HG03039 (cell line): ENCODE data around the gene UTY.
"Not testable (repeated sequence)": the region's sequence is repeated elsewhere in the genome, so short reads cannot be mapped to it uniquely, and the experiment has no call there.

Source experiments
- ATAC-seq: cut with Tn5 transposase; IDR thresholded peaks from one replicate; pipeline ENCODE4 v1.9.1; 2021; ENCODE audit warnings: mild to moderate bottlenecking, moderate library complexity; ENCODE audit not compliant: unreplicated experiment

Gene UTY

GRCh38 chrY:13312966-13313365 is 166.9 kb downstream of the UTY start:
- no peak for ATAC-seq

GRCh38 chrY:13307959-13308358 is 171.9 kb downstream of the UTY start:
- ATAC-seq, result no peak

DNA sequence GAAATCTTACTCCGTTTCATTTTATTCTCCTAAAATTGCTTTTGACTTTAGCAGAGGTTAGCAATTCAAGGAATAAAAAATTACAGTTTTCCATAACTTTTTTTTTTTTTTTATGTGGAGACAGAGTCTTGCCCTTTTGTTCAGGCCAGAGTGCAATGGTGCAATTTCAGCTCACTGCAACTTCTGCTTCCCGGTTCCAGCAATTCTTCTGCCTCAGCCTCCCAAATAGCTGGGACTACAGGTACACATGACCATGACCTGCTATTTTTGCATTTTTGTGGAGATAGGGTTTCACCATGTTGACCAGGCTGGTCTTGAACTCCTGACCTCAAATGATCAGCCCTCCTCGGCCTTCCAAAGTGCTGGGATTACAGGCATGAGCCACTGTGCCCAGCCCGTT is 179.0 kb downstream of the UTY start:
- ATAC-seq, result no peak

GRCh38 chrY:13299411-13299810 is 180.4 kb downstream of the UTY start:
- ATAC-seq, result no peak

- no peak for ATAC-seq
Observed at GRCh38 chrY:13296176-13296890, 183.5 kb downstream of the UTY start.

DNA sequence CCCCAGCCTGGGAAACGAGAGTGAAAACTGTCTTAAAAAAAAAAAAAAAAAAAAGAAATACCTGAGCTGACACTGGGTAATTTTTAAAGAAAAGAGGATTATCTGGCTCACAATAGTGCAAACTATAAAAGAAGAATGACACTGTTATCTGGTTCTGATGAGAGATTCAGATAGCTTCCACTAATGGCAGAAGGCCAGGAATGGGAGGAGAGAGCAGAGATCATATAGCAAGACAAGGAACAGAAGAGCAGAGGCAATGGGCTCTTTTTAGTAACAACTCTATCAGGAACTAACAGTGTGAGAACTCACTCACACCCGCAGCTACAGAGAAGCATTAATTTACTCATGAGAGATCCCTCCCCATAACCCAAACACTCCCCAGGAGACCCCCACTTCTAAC is 184.8 kb downstream of the UTY start:
- no peak for ATAC-seq

DNA sequence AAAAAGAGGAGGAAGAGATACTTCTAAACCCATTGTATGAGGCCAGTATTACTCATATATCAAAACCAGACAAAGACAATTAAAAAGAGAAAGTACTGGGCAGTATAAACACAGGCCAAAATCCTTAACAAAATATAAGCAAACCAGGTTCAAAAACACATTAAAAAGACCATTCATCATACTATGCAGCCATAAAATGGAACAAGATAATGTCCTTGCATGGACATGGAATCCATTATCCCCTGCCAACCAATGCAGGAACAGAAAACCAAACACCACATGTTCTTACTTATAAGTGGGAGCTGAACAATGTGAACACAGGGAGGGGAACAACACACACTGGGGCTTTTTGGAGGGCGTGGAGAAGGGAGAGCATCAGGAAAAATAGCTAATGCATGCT is 188.6 kb downstream of the UTY start:
- ATAC-seq, result no peak

DNA sequence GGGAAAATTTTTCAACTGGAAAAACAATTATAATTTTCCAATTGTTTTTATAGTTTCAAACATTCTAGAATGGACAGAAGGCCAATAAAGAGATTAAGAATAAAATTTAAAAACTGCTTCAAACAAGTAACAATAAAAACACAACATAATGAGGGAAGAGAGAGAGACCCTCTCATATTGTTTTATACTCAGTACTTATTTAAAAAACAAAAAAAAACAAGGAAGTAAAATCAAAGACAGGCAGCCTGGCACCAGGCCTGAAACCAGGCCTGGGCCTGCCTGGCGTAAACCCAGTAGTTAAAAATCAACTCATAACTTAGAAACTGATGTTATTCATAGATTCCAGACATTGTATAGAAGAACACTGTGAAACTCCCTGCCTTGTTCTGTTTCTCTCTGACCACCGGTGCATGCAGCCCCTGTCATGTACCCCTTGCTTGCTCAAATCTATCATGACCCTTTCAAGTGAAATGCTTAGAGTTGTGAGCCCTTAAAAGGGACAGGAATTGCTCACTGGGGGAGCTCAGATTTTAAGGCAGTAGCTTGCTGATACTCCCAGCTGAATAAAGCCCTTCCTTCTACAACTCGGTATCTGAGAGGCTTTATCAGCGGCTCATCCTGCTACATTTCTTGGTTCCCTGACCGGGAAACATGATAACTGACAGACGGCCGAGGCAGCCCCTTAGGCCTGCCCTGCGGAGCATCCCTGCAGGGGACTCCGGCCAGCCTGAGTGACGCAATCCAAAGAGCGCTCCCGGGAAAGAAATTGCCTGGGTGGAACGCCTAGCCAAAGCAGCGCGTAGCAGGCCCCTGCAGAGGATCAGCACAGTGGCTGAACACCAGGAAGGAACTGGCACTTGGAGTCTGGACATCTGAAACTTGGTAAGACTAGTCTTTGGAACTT is 197.4 kb downstream of the UTY start:
- not testable (repeated sequence) for ATAC-seq

- ATAC-seq, result no peak
Observed at GRCh38 chrY:13279561-13279960, 200.3 kb downstream of the UTY start.

DNA sequence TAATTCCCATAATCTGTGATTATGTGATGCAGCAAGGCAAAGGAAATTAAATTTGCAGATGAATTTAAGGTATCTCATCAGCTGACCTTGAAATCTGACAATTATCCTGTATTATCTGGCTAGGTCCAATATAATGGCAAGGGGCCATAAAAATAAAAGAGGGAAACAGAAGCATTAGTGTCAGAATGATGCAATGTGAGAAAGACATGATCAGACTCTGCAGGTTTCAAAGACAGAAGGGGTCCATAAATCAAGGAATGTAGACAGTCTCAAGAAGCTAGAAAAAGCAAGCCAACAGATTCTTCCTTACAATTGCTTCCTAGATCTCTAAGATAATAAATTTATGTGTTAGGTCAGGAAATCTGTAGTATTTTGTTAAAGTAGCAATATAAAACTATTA is 208.1 kb downstream of the UTY start:
- no peak for ATAC-seq

DNA sequence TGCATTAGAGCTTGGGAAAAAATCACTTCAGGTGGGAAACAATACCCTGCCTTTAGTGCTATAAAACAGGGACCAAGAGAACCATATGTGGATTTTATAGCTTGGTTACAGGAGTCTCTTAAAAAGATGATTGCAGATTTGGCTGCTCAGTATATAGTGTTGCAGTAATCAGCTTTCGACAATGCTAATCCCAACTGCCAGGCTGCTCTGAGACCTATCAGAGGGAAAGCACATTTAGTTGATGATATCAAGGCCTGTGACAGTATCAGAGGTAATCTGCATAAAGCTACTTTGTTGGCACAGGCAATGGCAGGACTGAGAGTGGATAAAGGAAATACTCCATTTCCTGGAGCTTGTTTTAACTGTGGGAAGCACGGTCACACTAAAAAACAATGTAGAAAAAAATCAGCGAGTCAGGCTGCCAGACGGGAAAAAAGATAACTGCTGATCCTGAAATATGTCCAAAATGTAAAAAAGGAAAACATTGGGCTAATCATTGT is 225.8 kb downstream of the UTY start:
- ATAC-seq, result not testable (repeated sequence)

- ATAC-seq, result no peak
Observed at GRCh38 chrY:13250421-13250820, 229.4 kb downstream of the UTY start.

DNA sequence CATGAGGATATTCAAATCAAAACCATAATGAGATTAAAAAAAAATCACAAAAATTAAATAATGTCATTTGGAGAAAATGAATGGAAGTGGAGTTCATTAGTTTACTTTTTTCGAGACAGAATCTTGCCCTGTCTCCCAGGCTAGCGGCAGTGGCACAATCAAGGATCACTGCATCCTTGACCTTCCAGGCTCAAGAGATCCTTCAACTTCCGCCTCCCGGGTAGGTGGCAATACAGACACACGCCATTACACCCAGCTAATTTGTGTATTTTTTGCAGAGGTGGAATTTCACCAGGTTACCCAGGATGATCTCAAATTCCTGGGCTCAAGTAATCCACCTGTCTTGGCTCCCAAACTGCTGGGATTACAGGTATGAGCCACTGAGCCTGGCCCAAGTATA is 236.1 kb downstream of the UTY start:
- no peak for ATAC-seq

GRCh38 chrY:13233901-13234300 is 245.9 kb downstream of the UTY start:
- ATAC-seq, result no peak

DNA sequence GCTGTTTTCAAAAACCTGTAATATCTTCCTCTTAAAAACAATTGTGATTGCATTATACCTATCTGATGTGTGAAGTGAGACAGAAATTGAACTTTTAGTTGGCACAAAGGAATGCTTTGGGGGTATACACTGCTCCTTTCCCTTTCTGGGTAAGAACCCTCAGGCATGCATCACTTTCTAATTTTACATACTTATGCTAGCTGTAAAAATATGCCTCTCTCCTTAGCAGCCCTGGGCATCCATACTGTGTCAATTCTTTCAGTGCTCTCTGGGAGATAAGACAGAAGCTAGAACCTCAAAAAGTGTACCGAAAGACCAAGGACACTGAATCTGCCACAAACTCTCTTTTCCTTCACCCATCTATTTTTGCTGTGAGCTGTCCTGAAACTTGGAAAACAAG is 246.7 kb downstream of the UTY start:
- no peak for ATAC-seq

- no peak for ATAC-seq
Observed at GRCh38 chrY:13227354-13227953, 252.4 kb downstream of the UTY start.

- ATAC-seq, result no peak
Observed at GRCh38 chrY:13210961-13211646, 268.7 kb downstream of the UTY start.

DNA sequence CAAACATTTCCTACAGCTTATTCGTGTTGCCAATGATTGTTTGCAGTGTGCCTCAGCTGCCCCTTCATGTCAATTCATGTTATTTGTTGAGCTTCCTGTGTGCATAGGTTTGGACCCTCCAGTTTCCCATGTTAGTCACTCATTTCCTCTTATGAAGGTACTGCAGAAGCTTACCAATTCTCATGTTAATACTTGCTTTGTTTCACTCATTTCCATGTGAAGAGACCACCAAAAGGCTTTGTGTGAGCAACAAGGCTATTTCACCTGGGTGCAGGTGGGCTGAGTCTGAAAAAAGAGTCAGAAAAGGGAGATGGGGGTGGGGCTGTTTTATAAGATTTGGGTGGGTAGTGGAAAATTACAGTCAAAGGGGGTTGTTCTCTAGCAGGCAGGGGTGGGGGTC is 274.6 kb downstream of the UTY start:
- no peak for ATAC-seq
